ENCODE measurements around the gene MAB21L4. TPM values are rescaled to one million over a fixed set of nuclear protein-coding genes. Genes with fewer than 3 reads are reported as not detected.

Gene MAB21L4
- total RNA-seq, 1 donor from 2014 or later: 148 TPM

- no peak for ATAC-seq
Measured at GRCh38 chr2:240876475-240877251, 19.3 kb downstream of the MAB21L4 start.

- ATAC-seq: no peak
Measured at GRCh38 chr2:240876035-240876474, 19.9 kb downstream of the MAB21L4 start.

GRCh38 chr2:240875228-240876034, 20.5 kb downstream of the MAB21L4 start:
- ATAC-seq: no peak

GRCh38 chr2:240874715-240875227, 21.2 kb downstream of the MAB21L4 start:
- ATAC-seq: no peak

DNA sequence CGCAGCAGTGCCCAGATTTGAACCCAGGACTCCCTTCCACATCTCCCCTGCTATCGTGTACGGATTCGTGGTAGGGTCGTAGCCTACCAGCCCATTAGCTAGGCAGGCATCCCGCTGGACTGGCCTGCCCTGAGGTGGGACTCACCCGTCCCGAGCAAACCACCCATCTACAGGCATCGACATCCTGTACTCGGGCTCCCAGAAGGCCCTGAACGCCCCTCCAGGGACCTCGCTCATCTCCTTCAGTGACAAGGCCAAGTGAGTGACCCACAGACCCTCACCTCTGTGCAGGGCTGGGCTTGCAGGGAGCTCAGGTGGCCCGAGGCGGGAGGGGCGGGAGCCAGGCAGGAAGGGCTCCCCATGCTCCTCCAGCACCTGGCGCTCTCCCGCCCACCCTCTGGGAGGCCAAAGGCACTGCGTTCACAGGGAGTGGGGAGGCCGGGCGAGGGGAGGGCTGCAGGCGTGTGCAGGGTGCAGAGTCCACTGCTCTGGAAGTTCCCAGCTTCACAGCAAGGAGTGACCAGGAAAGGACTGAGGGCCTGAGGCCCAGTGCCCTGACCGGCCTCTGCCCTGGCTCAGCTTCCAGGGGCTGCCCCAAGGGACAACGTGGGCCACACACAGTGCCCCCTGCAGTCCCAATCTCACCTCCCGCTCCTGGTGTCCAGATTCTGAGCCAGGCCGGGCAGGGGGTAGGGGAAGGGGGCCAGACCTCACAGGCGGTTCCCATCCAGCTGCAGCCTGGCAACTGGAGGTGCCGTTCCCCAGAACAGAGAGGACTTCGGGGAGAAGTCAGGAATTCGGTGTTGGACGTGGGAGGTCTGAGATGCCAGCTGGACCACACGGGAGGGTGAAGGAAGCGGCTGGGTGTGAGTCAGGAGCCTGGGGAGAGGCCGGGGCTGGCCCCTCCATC, 21.9 kb downstream of the MAB21L4 start:
- no peak for ATAC-seq

DNA sequence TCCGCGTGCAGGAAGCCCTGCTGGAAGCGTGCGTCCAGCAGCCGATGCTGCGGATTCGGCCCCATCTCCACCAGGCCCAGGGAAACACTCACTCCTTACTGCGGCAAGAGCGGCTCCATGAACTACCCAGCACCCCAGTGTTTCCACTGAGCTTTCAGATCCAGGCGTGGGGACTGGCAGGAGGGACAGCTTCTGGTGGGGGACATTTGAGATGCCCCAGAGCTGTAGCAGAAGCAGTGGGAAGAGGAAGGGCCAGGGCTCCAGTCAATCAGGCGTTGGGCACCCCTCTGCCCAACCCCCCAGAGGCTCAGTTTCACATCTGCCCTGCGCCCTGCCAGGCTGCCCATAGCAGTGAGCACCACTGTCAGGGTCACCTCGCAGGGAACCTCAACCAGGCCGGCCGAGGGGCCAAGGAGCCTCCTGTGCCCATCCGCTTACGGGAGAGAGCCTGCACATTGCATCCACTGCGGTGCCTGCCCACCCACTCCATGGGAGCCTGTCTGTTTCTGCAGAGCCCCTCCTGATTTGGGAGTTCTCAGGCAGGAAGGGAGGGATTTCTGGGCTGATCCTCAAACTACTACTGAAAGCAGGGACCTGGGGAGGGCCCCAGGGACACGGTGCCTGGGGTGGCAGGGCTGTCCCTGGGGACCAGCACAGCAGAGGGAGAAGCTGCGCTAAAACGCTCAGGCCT, 22.7 kb downstream of the MAB21L4 start:
- no peak for ATAC-seq

GRCh38 chr2:240872317-240873097, 23.4 kb downstream of the MAB21L4 start:
- no peak for ATAC-seq

GRCh38 chr2:240871071-240871958, 24.6 kb downstream of the MAB21L4 start:
- no peak for ATAC-seq

DNA sequence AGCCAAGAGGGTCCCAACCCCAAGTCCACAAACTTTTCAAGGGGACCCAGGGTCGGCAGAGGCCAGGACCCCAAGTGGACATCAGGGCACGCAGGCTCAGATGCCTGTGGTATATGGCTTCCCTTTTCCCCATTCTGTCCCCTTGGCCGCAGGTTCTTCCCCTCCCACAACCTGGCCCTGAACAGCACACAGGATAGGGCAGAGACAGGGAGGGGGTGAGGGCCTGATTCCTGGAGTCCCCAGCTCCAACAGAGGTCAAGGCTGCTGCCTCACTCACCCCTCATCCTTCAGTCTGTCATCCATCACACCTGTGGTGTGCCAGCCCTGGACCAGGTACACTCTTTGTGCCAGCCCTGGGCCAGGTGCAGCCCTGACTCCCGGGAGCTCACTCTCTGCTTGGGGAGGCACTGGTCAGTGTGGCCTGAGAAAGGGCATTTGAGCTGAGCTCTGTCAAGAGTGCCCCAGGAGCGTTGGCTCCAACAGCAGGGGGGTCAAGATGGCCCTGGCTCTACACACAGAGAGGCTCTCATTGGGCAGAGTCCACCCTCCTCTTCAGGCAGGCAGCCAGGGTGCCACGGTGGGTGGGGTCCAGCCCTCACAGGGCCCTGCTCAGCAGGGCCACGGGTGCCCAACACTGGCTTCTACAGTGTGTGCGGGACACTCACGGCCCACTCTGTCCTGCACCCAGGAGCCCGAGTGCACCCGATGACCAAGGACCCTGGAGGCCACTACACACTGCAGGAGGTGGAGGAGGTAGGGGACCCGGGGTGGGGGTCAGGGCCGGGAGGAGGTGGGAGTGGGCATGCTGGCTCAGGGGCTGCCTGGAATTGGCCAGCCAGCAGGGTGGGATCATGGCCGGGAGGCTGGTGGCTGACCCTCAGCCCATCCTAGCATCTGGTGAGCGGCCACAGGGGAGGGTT, 25.7 kb downstream of the MAB21L4 start:
- no peak for ATAC-seq

DNA sequence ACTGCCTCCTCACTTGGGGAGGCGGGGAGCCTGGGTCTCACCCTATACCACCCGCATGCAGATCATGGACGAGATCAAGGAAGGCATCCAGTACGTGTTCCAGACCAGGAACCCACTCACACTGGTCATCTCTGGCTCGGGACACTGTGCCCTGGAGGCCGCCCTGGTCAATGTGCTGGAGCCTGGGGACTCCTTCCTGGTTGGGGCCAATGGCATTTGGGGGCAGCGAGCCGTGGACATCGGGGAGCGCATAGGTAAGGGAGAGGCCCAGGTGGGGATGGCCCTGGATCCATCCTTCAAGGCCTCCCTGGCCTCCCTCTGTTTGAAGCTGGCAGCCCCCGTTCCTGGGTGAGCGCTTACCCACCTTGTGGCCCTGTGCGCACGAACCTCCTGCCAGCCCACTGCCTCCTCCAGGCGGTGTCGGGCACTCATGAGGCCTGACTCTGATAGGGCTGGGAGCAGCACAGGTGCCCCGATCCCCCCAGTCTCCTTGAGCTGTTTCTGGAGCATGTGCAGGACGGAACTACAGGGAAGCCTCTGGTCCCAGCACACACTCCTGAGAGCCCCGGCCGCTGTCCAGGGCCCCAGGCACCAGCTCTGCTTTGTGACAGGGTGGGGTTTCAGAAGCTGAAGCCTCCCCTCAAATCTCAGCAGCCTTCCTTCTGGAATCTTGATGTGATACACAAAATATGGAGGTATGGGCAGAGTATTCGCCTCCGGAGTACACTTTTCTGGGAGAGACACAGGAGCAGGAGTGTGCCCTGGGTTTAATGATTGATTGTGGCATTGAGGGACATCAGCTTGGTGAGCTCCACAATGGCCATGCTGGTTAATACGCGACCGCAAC, 26.6 kb downstream of the MAB21L4 start:
- no peak for ATAC-seq

- ATAC-seq: no peak
Measured at GRCh38 chr2:240868286-240869108, 27.5 kb downstream of the MAB21L4 start, which contains the start of gene AGXT. TSS of gene AGXT (plus strand) at chr2:240868824. CDS start at chr2:240868866, 42 bp downstream.

GRCh38 chr2:240865391-240865790, 30.6 kb downstream of the MAB21L4 start:
- no peak for ATAC-seq

DNA sequence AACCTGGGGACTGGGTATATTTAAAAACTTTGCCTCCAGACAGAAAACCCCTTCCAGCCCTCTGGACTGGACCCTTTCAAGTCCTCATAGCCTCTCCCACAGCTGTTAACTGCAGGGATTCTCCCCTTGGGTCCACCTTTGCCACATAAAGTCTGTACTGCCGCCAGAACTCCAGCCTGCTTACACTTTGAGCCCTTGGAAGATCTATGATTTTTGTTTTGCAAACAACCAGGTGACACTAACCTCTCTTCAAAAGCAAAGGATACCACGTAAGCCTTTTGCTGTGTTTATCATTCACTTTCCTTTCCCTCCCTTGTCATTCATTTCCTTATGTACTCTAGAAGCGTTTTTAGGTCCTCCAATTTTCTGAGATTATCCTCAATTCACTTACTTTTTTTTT, 31.5 kb downstream of the MAB21L4 start:
- ATAC-seq: no peak

GRCh38 chr2:240861547-240861946, 34.4 kb downstream of the MAB21L4 start:
- no peak for ATAC-seq

- ATAC-seq: no peak
Measured at GRCh38 chr2:240858871-240859270, 37.1 kb downstream of the MAB21L4 start.

DNA sequence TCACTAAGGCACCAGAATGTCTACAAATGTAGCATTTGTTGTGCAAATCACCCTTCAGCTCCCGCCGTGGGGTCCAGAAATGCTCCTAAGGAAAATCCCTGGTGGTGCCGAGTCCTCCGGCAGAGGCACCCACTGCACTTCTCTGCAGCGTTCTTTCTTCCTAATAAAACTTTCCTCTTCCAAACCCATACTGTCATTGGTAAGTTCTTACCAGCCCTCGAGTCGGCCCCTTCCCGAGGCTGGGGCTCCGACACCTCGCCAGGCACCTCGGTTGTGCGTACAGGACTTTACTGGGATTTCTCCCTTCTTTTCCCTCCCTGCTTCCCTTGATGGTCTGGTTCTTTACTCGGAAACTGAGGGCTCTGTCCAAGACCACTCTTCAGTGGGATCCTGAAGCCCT, 37.6 kb downstream of the MAB21L4 start:
- ATAC-seq: no peak
